IPS DF 4.7 (cell line): Measurements from ENCODE around the gene PPP1R12B.
"Not testable (repeated sequence)": the region's sequence is repeated elsewhere in the genome, so short reads cannot be mapped to it uniquely, and the experiment has no call there.

Source experiments
- DNase-seq: peaks from one replicate; pipeline ENCODE4 v3.0.0-alpha.2; 2013; ENCODE audit warnings: low spot score; ENCODE audit errors: extremely low read depth

The PPP1R12B gene

GRCh38 chr1:202628646-202629215 lies 280.2 kb downstream of the PPP1R12B start:
- DNase-seq = no peak

DNA sequence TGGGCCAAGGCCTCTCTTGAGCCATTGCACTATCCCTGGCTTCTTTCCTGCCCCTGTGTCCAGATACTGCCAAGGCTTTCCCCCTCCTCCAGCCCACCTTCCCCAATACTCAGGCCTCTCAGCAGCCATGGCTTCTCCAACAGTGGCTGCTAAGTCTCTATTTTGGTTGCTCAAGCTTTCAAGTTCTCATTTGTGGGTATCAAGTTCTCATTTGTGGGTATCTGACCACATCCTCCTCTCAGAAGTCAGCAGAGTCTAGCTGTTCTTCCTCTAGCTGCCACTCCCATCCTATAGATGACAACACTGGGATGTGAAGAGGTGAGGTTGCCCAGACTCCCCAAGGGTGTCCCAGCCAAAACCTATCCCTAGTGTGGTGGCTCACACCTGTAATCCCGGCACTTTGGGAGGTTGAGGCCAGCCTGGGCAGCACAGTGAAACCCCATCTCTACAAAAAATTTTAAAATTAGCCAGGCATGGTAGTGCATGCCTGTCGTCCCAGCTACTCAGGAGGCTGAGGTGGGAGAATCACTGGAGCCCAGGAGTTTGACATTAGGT lies 280.8 kb downstream of the PPP1R12B start:
- not testable (repeated sequence) for DNase-seq

GRCh38 chr1:202630096-202630495 lies 281.6 kb downstream of the PPP1R12B start:
- not testable (repeated sequence) for DNase-seq

- no peak for DNase-seq
Measured at GRCh38 chr1:202630541-202630940, 282.0 kb downstream of the PPP1R12B start.

- no peak for DNase-seq
Measured at GRCh38 chr1:202631076-202631923, 282.8 kb downstream of the PPP1R12B start.

DNA sequence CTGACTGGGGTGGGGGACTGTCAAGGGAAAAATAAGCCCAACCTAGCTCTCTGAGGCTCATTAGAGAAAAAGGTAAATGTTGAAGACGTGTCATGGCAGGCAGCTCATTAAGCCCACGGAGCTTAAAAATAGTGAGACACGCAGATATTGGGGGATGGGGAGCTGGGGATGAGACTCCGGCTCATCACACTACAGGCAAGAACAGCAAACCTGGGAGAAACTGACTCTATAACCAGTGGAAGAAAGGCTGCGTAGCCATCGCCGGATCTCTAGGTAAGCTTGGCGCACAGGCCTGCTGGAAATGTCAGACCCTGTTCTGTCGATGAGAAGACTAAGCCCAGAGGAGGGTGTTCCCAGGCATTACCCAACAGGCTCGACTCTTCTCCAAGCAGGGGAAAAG lies 283.7 kb downstream of the PPP1R12B start:
- no peak for DNase-seq

DNA sequence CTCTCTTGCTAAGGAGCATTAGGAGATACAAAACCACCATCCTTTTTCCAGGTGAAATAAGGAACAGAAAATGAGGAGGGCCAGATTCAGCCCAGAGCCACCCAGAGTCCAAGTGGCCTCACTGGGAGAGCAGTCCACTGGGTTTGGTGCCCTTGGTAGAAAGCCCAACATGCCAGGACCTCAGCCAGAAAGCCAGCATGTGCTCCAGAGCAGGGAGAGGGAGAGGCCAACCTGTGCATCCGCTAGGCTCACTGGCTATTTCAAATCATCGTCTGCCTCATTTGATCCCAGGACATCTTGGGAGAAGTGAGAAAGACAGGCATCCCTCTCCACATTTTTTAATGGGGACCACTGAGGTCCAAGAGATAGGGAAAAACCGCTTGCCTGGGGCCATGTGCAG lies 287.7 kb downstream of the PPP1R12B start:
- DNase-seq = not testable (repeated sequence)

GRCh38 chr1:202637321-202638018 lies 289.0 kb downstream of the PPP1R12B start:
- not testable (repeated sequence) for DNase-seq

GRCh38 chr1:202638019-202638700 lies 289.7 kb downstream of the PPP1R12B start:
- no peak for DNase-seq

GRCh38 chr1:202638701-202639305 lies 290.3 kb downstream of the PPP1R12B start:
- not testable (repeated sequence) for DNase-seq

- DNase-seq = no peak
Measured at GRCh38 chr1:202639500-202639899, 291.0 kb downstream of the PPP1R12B start.

- DNase-seq = no peak
Measured at GRCh38 chr1:202642212-202642611, 293.7 kb downstream of the PPP1R12B start.
